Measurements from ENCODE around the gene VAV1. TPM values are rescaled to one million over a fixed set of nuclear protein-coding genes. Genes with fewer than 3 reads are reported as not detected.
A peak's percentile ranks its signal among the peaks of the same experiment; 100 is the strongest.

VAV1 gene
- total RNA-seq = 1 to 10 TPM; 1.0 to 2.0 (median 1.4) TPM

GRCh38 chr19:6772028-6772865 is at the start of gene VAV1:
VAV1 (plus strand) TSS chr19:6772708; CDS start chr19:6772808, 100 bp downstream.
- no peak for TF ChIP-seq CTCF (IDR thresholded peaks at IDR 0.05)
- TF ChIP-seq POLR2A (IDR thresholded peaks at IDR 0.05) = no peak
- peak in 1 of 2 donors; percentile 90 for DNase-seq (ENCODE audit: low spot score in 2 of 2)
- intact Hi-C loops (cut with DNase I; ENCODE audit: low total_unique reads) = no loop called here
- H3K4me3 ChIP-seq (ENCODE audit: low read depth, poor library complexity, severe bottlenecking) = peak within 1 kb of the TSS; percentile 22
- WGBS, 2 donors = 51 to 54% methylated on average over 21 to 23 of the region's 25 CpGs

GRCh38 chr19:6723108-6723618 is 49.3 kb upstream of the VAV1 start:
- 11% methylated on average over 13 of the region's 13 CpGs for WGBS, 2 donors
- TF ChIP-seq CTCF (IDR thresholded peaks at IDR 0.05) (no peak), POLR2A (IDR thresholded peaks at IDR 0.05) (no peak)
- peak in 1 of 2 donors; percentile 51 for DNase-seq (ENCODE audit: low spot score in 2 of 2)
- intact Hi-C loops (cut with DNase I; ENCODE audit: low total_unique reads) = no loop called here
- H3K4me3 ChIP-seq (ENCODE audit: low read depth, poor library complexity, severe bottlenecking) = no peak overlapping the region

- WGBS, 2 donors = 54 to 62% methylated on average over 5 of the region's 5 CpGs
- no peak for DNase-seq (ENCODE audit: low spot score in 2 of 2)
- TF ChIP-seq CTCF (IDR thresholded peaks at IDR 0.05) = no peak
- no peak for TF ChIP-seq POLR2A (IDR thresholded peaks at IDR 0.05)
- H3K4me3 ChIP-seq (ENCODE audit: low read depth, poor library complexity, severe bottlenecking) = no peak overlapping the region
- intact Hi-C loops (cut with DNase I; ENCODE audit: low total_unique reads) = no loop called here
Measured at GRCh38 chr19:6723738-6724137, 48.8 kb upstream of the VAV1 start.

- WGBS, 2 donors = 71% methylated on average over 15 of the region's 15 CpGs
Measured at GRCh38 chr19:6724631-6725492, 47.6 kb upstream of the VAV1 start.

More at GRCh38 chr19:6724631-6725492, 47.6 kb upstream of the VAV1 start:
- intact Hi-C loops (cut with DNase I; ENCODE audit: low total_unique reads) = no loop called here
- TF ChIP-seq POLR2A (IDR thresholded peaks at IDR 0.05) (no peak), CTCF (IDR thresholded peaks at IDR 0.05) (no peak)
- DNase-seq (ENCODE audit: low spot score in 2 of 2) = no peak
- H3K4me3 ChIP-seq (ENCODE audit: low read depth, poor library complexity, severe bottlenecking) = no peak overlapping the region
